Smooth muscle cell (in vitro differentiated cells): ENCODE measurements around the gene COL5A1. TPM values are rescaled to one million over a fixed set of nuclear protein-coding genes. Genes with fewer than 3 reads are reported as not detected.

Experiments used
- DNase-seq: peaks from one replicate; lab custom pipeline; 2025; ENCODE audit not compliant: unreplicated experiment; lab: John Stamatoyannopoulos, UW
- H2AFZ ChIP-seq: fragments of 200-600 bp; sonication (generic); 2 replicates; pipeline ENCODE4 v1.6.0; 2016; ENCODE audit warnings: antibody characterized with exemption, low read depth, mild to moderate bottlenecking
- H3F3A ChIP-seq: fragments of 200-600 bp; sonication (generic); 2 replicates; pipeline ENCODE4 v1.6.0; 2017; ENCODE audit warnings: antibody characterized with exemption, low read depth
- H3K27ac ChIP-seq: fragments of 200-600 bp; sonication (generic); 2 replicates; pipeline ENCODE4 v1.5.1; 2016; ENCODE audit warnings: low read depth, mild to moderate bottlenecking
- H3K27me3 ChIP-seq: fragments of 200-600 bp; sonication (generic); 2 replicates; pipeline ENCODE4 v1.6.1; 2016; ENCODE audit warnings: low read depth, mild to moderate bottlenecking
- H3K36me3 ChIP-seq: fragments of 200-600 bp; sonication (generic); 2 replicates; pipeline ENCODE4 v1.5.1; 2016; ENCODE audit warnings: low read depth
- H3K4me1 ChIP-seq: fragments of 200-600 bp; sonication (generic); 2 replicates; pipeline ENCODE4 v1.5.1; 2016; ENCODE audit warnings: low read depth
- H3K4me2 ChIP-seq: fragments of 200-600 bp; sonication (generic); 2 replicates; pipeline ENCODE4 v1.6.0; 2016; ENCODE audit warnings: mild to moderate bottlenecking
- H3K4me3 ChIP-seq: fragments of 200-600 bp; sonication (generic); 2 replicates; pipeline ENCODE4 v1.5.1; 2016; ENCODE audit warnings: mild to moderate bottlenecking
- H3K79me2 ChIP-seq: fragments of 200-600 bp; sonication (generic); 2 replicates; pipeline ENCODE4 v1.6.0; 2016; ENCODE audit warnings: low read depth, mild to moderate bottlenecking
- H3K9ac ChIP-seq: fragments of 200-600 bp; sonication (generic); 2 replicates; pipeline ENCODE4 v1.6.0; 2016; ENCODE audit warnings: low read depth
- H3K9me3 ChIP-seq: fragments of 200-600 bp; sonication (generic); replicated peaks from 2 replicates; pipeline ENCODE4 v1.5.1; 2016; ENCODE audit warnings: low read depth
- H4K20me1 ChIP-seq: fragments of 200-600 bp; sonication (generic); 2 replicates; pipeline ENCODE4 v1.6.0; 2016; ENCODE audit warnings: low read depth
- WGBS: methylation state at CpG from one replicate; pipeline ENCODE4 v1.1.7; 2016; ENCODE audit warnings: low lambda C conversion rate; 5-methylcytosine and 5-hydroxymethylcytosine counted together
- polyA plus RNA-seq: library from polyadenylated mRNA; unstranded; fragments of >200 nt; fragmentation: Nextera tagmentation; extraction: Ambion mirVana; gene quantifications from 2 replicates; pipeline ENCODE4 v1.2.1, GENCODE V29; 2016
- total RNA-seq: library from RNA; depleted of rRNA; stranded (reverse); fragments of >200 nt; gene quantifications from 2 replicates; pipeline ENCODE4 v1.2.3, GENCODE V29; 2014
- TF ChIP-seq, protein P1 (sequence below): fragments of 200-600 bp; sonication (generic); IDR thresholded peaks from 2 replicates; pipeline ENCODE4 v1.5.1; 2017; ENCODE audit warnings: borderline replicate concordance, mild to moderate bottlenecking, antibody characterized with exemption; ENCODE audit not compliant: insufficient read depth, poor library complexity, severe bottlenecking

The COL5A1 gene
- total and polyA plus RNA-seq, 2 experiments from 2014 or later = 1,084 to 1,443 TPM

DNA sequence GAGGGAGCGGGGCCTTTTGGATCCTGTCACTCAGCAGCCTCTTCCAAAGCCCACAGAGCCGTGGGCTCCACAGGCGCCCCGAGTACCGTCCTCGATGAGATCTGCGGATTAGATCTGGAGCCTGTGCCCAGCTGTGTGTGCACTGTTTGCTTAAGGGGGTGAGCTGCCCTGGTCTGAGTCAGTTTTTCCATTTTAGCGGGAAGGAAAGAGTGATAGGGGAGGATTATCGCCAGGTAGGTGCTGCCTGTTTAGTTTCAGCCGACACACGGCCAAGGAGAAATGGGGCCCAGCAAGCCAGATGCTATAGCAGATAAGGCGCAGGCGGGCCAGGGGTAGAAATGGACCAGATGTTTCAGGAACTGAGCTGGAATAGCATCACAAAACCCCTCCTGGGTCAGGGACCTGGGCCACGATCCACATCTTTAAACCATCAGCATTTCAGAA lies 18.1 kb downstream of the COL5A1 start:
- Histone ChIP-seq H3K27ac (peak overlapping the region; percentile 96), H3K4me1 (peaks cover 13% of the 10 kb centered on the region), H3K4me2 (peak overlapping the region; percentile 68), H3K27me3 (no peaks in the 10 kb centered on the region), H4K20me1 (peaks cover 95% of the 10 kb centered on the region), H3K4me3 (no peak overlapping the region), H3K9me3 (no peaks in the 10 kb centered on the region), H2AFZ (no peak overlapping the region), H3K9ac (no peak overlapping the region), H3K79me2 (peaks cover 91% of the 10 kb centered on the region), H3F3A (peaks cover 78% of the 10 kb centered on the region), H3K36me3 (no peaks in the 10 kb centered on the region)
- DNase-seq = no peak
- WGBS = 35% methylated on average over 14 of the region's 14 CpGs
- TF ChIP-seq, protein P1, sequence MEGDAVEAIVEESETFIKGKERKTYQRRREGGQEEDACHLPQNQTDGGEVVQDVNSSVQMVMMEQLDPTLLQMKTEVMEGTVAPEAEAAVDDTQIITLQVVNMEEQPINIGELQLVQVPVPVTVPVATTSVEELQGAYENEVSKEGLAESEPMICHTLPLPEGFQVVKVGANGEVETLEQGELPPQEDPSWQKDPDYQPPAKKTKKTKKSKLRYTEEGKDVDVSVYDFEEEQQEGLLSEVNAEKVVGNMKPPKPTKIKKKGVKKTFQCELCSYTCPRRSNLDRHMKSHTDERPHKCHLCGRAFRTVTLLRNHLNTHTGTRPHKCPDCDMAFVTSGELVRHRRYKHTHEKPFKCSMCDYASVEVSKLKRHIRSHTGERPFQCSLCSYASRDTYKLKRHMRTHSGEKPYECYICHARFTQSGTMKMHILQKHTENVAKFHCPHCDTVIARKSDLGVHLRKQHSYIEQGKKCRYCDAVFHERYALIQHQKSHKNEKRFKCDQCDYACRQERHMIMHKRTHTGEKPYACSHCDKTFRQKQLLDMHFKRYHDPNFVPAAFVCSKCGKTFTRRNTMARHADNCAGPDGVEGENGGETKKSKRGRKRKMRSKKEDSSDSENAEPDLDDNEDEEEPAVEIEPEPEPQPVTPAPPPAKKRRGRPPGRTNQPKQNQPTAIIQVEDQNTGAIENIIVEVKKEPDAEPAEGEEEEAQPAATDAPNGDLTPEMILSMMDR = peak; percentile 3

DNA sequence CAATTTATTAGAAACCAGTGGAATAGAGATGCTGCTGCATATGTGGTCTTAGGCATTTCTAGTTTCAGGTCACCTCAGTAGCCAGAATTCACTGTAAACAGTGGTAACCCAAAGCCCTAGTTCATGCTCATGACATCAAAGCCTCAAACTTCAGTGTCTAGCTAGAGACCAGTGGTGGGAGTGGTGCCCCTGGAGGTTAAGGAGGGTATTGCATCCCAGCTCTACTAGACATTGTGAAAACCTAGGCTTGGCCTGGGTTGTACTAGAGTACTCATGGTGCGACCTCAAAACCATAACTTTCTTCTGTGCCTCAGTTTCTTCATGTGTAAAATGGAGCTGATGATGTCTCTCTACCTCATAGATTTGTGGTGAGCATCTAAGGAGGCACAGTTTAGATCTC lies 18.8 kb downstream of the COL5A1 start:
- H3F3A ChIP-seq = peaks cover 80% of the 10 kb centered on the region
- H3K9me3 ChIP-seq = no peaks in the 10 kb centered on the region
- peak overlapping the region; percentile 96 for H3K27ac ChIP-seq
- no peak overlapping the region for H2AFZ ChIP-seq
- 100% methylated on average over 1 of the region's 1 CpG for WGBS
- no peak overlapping the region for H3K4me3 ChIP-seq
- TF ChIP-seq, protein P1 = peak; percentile 95
- H3K4me1 ChIP-seq = peaks cover 13% of the 10 kb centered on the region
- peaks cover 95% of the 10 kb centered on the region for H4K20me1 ChIP-seq
- peak overlapping the region; percentile 68 for H3K4me2 ChIP-seq
- no peaks in the 10 kb centered on the region for H3K27me3 ChIP-seq
- no peaks in the 10 kb centered on the region for H3K36me3 ChIP-seq
- peaks cover 93% of the 10 kb centered on the region for H3K79me2 ChIP-seq
- H3K9ac ChIP-seq = no peak overlapping the region
- no peak for DNase-seq

DNA sequence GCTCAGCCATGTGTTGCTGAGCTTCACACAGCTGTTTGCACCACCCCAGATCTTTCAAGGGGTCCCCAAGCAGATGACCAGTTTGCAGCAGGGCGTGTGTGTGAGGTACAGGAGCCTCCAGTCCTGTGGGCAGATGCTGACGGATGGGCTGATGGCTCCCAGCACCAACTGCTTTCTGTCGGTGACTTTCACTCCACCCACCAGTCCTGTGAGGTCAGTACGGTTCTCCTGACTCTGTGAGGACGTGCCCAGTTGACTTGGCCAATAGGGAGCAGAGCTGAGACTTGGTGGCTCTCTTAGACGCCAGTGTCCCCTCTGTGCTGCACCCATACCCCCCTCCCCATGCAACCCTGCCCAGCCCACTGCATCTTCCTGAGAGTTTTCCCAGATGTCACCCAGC lies 19.7 kb downstream of the COL5A1 start:
- Histone ChIP-seq H3F3A (peaks cover 80% of the 10 kb centered on the region), H3K4me3 (no peak overlapping the region), H3K27me3 (no peaks in the 10 kb centered on the region), H3K4me2 (peak overlapping the region; percentile 68), H3K4me1 (peaks cover 13% of the 10 kb centered on the region), H3K27ac (peak overlapping the region; percentile 96), H3K9me3 (no peaks in the 10 kb centered on the region), H3K36me3 (no peaks in the 10 kb centered on the region), H2AFZ (no peak overlapping the region), H4K20me1 (peaks cover 95% of the 10 kb centered on the region), H3K9ac (peak overlapping the region; percentile 14), H3K79me2 (peaks cover 93% of the 10 kb centered on the region)
- TF ChIP-seq, protein P1 = no peak
- DNase-seq = no peak
- WGBS = 7% methylated on average over 6 of the region's 6 CpGs

DNA sequence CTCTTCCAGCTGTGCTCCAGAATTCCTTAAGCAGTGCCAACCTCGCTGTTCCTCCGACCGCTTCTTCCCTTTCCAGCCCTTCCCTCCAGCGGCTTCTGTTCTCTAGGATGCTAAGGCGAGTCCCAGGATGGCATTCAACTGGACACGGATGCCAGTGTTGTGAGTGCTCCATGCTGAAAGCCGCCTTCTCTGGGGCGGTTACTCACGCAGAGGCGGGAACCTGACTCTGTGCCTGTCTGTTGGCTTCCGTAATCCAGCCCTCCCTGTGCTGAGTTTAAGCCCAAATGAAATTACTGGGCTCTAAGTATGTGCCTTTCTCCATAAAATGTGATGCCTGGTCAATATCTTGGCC lies 20.2 kb downstream of the COL5A1 start:
- H3K9ac ChIP-seq = peak overlapping the region; percentile 14
- no peak overlapping the region for H2AFZ ChIP-seq
- peaks cover 95% of the 10 kb centered on the region for H4K20me1 ChIP-seq
- H3K4me2 ChIP-seq = peak overlapping the region; percentile 80
- peak; percentile 53 for DNase-seq
- WGBS = 9% methylated on average over 11 of the region's 11 CpGs
- peaks cover 93% of the 10 kb centered on the region for H3K79me2 ChIP-seq
- H3K27me3 ChIP-seq = no peaks in the 10 kb centered on the region
- H3K4me3 ChIP-seq = no peak overlapping the region
- H3K27ac ChIP-seq = peak overlapping the region; percentile 96
- peaks cover 81% of the 10 kb centered on the region for H3F3A ChIP-seq
- H3K4me1 ChIP-seq = peaks cover 13% of the 10 kb centered on the region
- no peaks in the 10 kb centered on the region for H3K9me3 ChIP-seq
- TF ChIP-seq, protein P1 = no peak
- no peaks in the 10 kb centered on the region for H3K36me3 ChIP-seq
